ENCODE measurements around the gene ARL5C.

GRCh38 chr17:39183045-39183444, 17.1 kb upstream of the ARL5C start:
- TF ChIP-seq EGR1 (IDR thresholded peaks at IDR 0.05) (no peak), TAF1 (IDR thresholded peaks at IDR 0.05; ENCODE audit: low read depth) (no peak), NFIC (IDR thresholded peaks at IDR 0.05) (no peak), FOXM1 (IDR thresholded peaks at IDR 0.05; ENCODE audit: borderline replicate concordance, low read depth) (no peak), CREB1 (IDR thresholded peaks at IDR 0.05; ENCODE audit: low read depth) (no peak)
- TF ChIP-seq, protein P1, sequence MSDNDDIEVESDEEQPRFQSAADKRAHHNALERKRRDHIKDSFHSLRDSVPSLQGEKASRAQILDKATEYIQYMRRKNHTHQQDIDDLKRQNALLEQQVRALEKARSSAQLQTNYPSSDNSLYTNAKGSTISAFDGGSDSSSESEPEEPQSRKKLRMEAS (IDR thresholded peaks at IDR 0.05) = no peak

Measured in Ishikawa (cell line).